Embryonic facial prominence (tissue), 1 donor: ENCODE data around the gene IRF2.

ENCODE experiments used
- DNase-seq: peaks from one replicate; pipeline ENCODE4 v3.0.0-alpha.2; 2016; ENCODE audit errors: extremely low spot score

Gene IRF2

GRCh38 chr4:184432127-184432922 is 42.0 kb downstream of the IRF2 start:
- no peak for DNase-seq

GRCh38 chr4:184430163-184430562 is 44.2 kb downstream of the IRF2 start:
- DNase-seq: no peak

GRCh38 chr4:184428787-184429186 is 45.6 kb downstream of the IRF2 start:
- DNase-seq: no peak

GRCh38 chr4:184427687-184428086 is 46.7 kb downstream of the IRF2 start:
- DNase-seq: no peak

DNA sequence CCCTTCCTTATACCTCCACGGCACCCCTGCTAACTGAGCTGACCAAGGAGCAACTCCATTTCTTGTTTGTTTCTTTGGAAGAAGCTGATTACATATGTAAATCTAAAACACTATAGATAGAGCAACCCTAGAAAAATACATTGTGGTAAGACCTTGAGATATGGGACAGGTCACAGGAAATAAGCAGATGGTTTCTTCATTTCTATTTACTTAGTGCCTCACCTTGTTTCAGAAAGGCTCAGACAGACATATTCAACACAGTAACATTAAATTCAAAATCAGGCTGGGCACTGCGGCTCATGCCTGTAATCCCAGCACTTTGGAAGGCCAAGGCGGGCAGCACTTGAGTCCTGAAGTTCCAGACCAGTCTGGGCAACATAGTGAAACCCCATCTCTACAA is 47.3 kb downstream of the IRF2 start:
- DNase-seq: no peak

DNA sequence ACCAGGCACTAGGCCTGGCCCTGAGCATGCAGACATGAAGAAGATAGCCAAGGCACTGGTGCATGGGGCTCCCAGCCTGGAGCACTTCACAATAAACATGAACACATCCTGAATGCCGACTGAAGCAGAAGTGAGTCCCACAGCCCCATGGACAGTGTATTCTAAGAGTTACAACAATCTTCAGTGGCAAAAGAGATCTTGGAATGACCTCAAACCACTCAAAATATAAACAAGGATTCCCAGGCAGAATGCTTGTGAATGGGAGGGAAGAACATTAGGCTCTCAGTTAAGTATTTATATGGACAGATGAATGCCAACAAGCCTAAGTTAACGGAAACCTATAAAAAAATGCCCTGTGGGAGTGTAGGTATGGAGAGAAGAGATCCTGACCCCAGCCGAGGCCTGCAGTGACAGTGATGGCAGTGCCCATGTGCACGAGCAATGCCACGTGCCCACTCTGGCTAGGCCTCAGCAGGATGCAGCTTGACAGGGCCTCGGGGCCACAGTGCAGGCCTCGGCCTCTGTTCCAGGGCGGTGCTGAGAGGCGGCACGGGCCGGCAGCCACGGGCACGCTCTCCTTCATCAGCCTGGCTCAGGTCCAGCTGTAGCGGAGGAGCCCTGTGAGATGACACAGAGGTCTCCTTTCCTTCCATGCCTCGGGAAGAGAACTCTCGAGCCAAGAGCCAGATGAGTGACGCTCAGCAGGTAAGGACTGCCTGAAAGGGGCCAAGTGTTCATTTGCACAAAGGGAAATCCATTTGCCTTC is 49.2 kb downstream of the IRF2 start:
- DNase-seq: no peak

- no peak for DNase-seq
Observed at GRCh38 chr4:184424279-184424678, 50.1 kb downstream of the IRF2 start.

DNA sequence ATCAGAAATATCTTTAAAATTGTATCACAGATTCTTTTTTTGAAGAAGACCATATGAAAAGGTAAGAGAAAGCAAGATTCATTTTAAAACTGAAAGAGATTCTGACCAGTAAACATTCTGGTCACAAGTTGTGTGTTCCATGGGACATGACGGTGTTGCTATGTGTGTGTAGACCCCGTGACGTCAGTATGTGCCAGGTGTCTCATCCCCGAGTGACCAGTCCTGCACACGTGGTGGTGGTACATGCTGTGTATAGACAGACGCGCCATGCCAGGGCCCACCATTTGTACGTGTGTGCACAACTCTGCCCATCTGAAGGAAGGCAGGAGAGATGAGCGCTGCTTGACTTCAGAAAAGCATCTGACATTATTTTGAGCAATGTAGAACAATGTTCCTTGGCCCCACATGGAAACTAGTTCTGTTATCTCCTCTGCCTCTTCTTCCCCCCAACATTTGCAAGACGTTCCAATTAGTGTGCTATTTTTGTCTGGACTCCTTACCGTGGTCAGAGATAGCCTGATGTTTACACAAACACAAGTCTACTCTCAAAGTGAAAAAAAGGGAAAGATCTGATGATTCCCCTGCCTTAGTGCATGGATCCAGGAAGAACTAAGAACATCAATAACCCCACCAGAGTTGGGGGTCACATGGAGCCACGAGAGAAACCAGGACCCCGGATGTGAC is 51.2 kb downstream of the IRF2 start:
- DNase-seq: no peak

GRCh38 chr4:184422378-184422777 is 52.0 kb downstream of the IRF2 start:
- no peak for DNase-seq

GRCh38 chr4:184421533-184422155 is 52.7 kb downstream of the IRF2 start:
- no peak for DNase-seq

GRCh38 chr4:184420881-184421416 is 53.4 kb downstream of the IRF2 start:
- no peak for DNase-seq

DNA sequence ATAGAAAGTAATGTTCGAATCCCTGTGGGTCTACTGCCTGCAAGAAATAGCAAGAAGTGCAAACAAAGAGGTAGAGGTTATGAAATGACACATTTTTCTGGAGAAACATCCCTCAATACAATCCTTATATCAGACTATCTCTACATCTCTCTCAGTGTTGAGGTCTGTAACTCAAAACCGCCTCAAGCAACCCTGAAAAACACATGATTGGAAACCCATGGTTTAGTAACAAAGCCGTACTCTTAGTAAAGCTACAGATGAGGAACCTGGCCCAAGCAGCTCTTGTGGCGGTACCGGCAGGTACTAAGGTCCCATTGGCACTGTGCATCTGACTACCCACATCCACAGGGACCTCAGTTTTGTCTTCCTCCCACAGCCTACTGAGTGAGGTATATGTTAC is 53.9 kb downstream of the IRF2 start:
- DNase-seq: no peak

DNA sequence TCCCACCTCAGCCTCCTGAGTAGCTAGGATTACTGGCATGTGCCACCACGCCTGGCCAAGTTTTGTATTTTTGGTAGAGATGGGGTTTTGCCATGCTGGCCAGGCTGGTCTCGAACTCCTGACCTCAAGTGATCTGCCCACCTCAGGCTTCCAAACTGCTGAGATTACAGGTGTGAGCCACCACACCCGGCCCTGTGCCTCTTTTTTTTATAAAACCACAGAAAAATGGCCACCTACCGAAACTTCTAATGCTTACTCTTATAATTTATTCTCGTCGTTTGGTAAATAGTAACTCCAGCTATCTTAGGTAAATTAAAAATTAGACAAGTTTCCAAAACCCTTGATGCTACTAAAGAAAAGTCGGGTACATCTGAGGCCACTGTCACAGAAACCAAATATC is 54.4 kb downstream of the IRF2 start:
- DNase-seq: no peak

- DNase-seq: no peak
Observed at GRCh38 chr4:184417802-184418511, 56.4 kb downstream of the IRF2 start.

DNA sequence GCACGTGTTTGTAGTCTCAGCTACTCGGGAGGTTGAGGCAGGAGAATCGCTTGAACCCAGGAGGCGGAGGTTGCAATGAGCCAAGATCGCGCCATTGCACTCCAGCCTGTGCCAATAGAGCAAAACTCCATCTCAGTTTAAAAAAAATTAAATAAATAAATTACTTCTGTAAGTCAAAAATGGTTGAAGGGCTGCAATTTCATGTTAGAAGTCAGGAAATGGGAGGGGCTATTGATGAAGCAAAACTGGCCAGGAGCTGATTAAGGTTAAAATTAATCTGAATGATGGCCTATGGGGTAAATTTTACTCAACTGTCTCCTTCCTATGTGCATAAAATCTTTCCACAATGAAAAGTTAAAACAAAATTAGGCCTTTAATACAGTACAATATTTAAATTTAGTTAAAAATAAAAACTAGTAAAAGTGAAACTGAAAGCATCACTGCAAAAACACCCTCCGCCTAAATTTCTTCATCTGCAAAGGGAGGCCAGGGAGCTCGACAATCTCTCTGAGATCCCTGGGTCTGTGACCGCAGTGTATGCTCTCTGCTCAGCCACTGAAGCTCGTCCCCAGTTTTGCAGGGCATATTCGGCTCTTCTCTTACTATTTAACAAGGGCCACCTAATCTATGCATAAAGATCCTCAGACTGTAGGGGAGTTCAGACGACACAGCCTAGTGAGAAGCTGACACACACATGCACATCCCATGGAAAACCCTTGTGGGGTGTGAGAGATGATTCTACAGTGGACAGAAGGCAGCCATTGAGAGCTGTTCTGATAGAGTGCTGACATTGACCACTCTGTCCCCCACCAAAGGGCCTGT is 57.2 kb downstream of the IRF2 start:
- no peak for DNase-seq

GRCh38 chr4:184415071-184415470 is 59.3 kb downstream of the IRF2 start:
- DNase-seq: no peak

DNA sequence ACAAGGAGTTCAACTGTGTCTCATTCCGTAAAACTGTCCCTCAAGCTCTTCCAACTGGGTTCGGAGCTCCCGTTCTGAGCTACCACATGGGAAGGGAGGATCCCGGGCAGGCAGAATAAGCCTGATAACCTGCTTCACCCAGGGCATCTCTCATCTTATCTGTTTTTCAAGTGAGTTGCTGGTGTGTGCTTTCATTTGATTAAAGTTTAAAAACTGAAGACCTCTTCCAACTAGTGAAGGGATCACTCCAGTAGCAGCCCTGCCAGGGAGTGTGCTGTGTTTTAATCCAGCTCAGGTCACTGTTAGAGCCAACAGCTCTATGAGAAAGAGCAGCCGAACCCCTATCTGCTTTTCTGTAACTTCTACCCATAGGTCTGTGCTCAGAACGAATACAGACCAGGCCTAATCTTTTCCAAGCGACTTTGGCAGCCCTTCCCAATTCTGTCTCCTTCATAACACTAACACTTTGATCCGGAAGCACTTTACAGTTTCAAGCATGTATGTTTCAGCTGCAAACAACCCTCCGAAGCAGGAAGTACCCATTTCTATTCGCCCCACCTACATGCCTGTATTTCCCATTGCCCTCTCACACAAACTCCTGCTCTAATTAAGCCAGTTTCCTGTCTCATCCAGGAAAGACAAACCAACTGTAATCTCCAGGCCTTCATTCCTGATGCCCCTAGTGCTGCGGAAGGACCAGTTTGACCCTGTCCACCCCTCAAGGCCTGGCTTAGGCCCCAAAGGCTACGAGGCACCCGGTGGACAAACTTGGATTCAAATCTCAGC is 60.9 kb downstream of the IRF2 start:
- no peak for DNase-seq

DNA sequence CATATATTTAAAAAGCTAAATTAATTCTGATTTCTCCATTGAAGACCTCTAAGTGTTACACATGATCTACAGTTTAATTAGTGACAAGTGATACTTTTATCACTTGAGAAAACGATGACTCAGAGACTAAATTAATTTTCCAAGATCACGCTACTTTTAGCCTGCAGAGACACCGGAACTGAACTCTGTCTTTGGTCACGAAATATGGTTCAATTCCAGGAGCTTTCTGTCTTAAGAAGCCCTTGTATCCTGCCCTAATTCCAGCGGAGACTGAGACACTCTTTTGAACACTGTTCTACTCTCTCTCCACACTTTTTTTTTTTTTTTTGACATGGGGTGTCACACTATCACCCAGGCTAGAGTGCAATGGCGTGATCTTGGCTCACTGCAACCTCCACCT is 63.6 kb downstream of the IRF2 start:
- DNase-seq: no peak

- no peak for DNase-seq
Observed at GRCh38 chr4:184409911-184410692, 64.2 kb downstream of the IRF2 start.
